Measurements from ENCODE around the gene CREBBP.

DNA sequence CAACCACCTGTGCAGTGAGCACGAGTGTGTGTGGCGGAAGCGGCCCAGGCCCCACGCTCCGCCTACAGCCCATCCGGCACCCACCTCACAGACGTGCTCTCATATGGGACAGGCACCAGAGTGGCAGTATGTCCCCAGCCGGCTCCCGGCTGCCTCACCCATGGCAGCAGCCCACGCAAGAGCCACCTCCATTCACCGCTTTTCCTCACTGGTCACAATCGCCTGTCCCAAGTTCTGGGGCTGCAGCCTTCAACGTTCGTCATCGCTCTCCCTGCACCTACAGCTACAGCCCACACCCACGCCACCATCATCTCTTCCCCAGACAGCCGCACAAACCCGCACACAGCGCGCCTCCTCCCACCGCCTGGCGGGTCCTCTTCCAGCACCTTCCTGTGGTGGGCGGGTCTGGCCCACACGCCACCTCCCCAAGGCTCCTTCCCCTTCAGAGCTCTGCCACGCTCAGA is 145.7 kb downstream of the CREBBP start:
- TF ChIP-seq YY1 (IDR thresholded peaks at IDR 0.05; ENCODE audit: insufficient read depth, insufficient read length) (no peak), ZNF274 (IDR thresholded peaks at IDR 0.05; ENCODE audit: low read depth, low read length) (no peak), SUZ12 (IDR thresholded peaks at IDR 0.05; ENCODE audit: extremely low read depth, insufficient read depth, insufficient read length) (no peak)
